Measurements from ENCODE around the gene HLA-C. TPM values are rescaled to one million over a fixed set of nuclear protein-coding genes. Genes with fewer than 3 reads are reported as not detected.
A peak's percentile ranks its signal among the peaks of the same experiment; 100 is the strongest.
"Not testable (repeated sequence)": the region's sequence is repeated elsewhere in the genome, so short reads cannot be mapped to it uniquely, and the experiment has no call there.

HLA-C gene
- total RNA-seq, 1 donor from 2014 or later: 237 TPM

DNA sequence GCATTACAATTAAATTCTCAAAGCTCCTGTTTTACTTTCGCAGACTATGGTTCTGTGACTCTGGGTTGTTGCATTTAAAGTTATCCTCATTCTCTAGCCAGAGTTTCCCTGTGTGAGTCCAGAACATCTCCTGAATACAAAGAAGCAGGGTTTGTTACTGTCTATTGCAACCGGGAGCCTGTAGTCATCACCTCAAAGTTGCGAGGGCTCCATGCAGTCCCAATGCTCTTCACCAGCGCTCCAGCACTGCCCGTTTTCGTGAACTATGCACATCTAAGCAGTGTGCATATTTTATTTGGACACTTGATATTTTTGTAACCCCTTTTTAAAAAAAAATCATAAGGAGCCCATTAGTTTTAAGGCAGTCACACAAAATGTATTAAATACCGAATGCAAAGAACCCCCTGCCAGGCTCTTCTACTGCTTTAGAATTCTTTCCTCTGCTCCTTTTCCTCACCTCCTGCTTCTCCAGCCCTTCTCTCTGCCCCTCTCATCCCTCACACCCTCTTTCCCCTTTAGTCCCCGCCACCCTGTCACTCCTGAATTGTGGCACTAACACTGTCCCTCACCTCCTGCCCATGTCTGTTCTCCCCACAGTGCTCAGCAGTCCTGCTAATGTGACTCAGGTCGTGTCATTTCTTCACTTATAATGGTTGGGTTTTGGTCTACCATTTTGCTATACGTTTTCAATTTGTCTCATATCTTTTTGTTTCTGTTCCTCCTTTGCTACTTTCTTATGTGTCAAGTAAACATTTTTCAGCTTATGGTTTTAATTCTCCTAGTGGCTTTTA is 1.1 kb upstream of the HLA-C start:
- intact Hi-C loops (cut with DNase I): loop anchor here (5.0 kb wide), 1 partner anchor 84 kb away; the partner anchor contains the start of gene HLA-B
- DNase-seq (ENCODE audit: low spot score): no peak

GRCh38 chr6:31272436-31272835 is 544 bp upstream of the HLA-C start:
- intact Hi-C loops (cut with DNase I): loop anchor here (5.0 kb wide), 1 partner anchor 85 kb away; the partner anchor contains the start of gene HLA-B
- DNase-seq (ENCODE audit: low spot score): no peak

DNA sequence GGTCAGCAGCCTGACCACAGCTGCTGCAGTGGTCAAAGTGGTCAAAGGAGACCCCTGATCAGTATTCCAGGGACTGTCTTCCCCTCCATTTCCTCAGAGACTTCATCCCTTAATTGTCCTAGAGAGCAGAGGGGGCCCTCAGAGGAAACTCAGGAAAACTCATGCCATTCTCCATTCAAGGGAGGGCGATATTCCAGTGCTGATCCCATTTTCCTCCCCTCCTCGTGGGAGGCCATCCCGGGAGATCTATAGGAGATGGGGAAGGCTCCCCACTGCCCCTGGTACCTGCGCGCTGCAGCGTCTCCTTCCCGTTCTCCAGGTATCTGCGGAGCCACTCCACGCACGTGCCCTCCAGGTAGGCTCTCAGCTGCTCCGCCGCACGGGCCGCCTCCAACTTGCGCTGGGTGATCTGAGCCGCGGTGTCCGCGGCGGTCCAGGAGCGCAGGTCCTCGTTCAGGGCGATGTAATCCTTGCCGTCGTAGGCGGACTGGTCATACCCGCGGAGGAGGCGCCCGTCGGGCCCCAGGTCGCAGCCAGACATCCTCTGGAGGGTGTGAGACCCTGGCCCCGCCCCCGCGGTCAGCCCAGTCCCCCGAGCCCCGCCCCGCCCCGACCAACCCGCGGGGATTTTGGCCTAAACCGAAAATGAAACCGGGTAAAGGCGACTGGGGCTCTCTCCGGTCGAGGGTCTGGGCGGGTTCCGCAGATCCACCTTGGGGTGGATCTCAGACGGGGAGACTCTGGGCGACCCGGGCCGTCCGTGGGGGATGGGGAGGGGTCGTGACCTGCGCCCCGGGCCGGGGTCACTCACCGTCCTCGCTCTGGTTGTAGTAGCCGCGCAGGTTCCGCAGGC is 878 bp downstream of the HLA-C start:
- DNase-seq (ENCODE audit: low spot score): peak; percentile 88
- intact Hi-C loops (cut with DNase I): loop anchor here (2.0 to 5.0 kb wide), 2 partner anchors 72 to 86 kb away; partner anchors contain the start of gene HLA-B

GRCh38 chr6:31268836-31269235 is 3.1 kb downstream of the HLA-C start:
- intact Hi-C loops (cut with DNase I): no loop called here
- DNase-seq (ENCODE audit: low spot score): no peak

DNA sequence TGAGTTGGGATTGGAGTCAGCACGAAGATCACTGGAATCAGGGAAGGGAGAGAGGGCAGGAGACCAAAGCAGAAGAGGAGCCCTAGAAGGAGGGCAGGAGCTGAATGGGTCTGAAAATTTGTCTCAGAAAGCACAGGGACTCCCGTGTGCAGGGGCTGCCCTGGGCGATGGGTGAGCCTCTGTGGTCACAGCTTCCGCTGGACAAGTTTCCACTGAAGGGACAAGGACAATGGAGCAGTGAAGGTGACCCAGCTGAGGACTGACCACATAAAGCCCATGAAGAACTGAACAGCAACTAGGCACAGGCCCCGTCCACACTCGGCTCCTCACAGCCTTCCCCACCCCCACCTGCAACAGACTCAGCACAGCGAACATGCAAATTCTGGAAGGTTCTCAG is 3.5 kb downstream of the HLA-C start:
- no peak for DNase-seq (ENCODE audit: low spot score)
- intact Hi-C loops (cut with DNase I): no loop called here

GRCh38 chr6:31267651-31268368 is 4.1 kb downstream of the HLA-C start:
- intact Hi-C loops (cut with DNase I): no loop called here
- DNase-seq (ENCODE audit: low spot score): no peak

- no peak for DNase-seq (ENCODE audit: low spot score)
- intact Hi-C loops (cut with DNase I): no loop called here
These were observed 5.1 kb downstream of the HLA-C start for GRCh38 chr6:31266567-31267360.

- no peak for DNase-seq (ENCODE audit: low spot score)
- intact Hi-C loops (cut with DNase I): no loop called here
These were observed 6.0 kb downstream of the HLA-C start for GRCh38 chr6:31265926-31266325.

DNA sequence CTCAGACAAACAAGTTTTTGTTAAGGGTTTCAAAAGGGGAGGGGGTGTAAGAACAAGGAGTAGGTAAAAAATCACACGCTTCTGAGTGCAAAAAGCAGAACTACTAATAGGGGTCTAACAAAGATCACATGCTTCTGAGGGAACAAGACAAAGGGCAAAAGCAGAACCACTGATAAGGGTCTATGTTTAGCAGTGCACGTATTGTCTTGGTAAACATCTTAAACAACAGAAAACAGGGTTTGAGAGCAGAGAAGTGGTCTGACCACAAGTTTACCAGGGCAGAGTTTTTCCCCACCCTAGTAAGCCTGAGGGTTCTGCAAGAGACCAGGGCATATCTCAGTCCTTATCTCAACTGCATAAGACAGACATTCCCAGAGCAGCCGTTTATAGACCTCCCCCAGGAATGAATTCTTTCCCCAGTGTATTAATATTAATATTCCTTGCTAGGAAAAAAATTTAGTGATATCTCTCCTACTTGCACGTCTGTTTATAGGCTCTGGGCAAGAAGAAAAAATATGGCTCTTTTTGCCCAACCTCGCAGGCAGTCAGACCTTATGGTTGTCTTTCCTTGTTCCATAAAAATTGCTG is 8.5 kb downstream of the HLA-C start:
- DNase-seq (ENCODE audit: low spot score); intact Hi-C loops (cut with DNase I): not testable (repeated sequence)

- intact Hi-C loops (cut with DNase I); DNase-seq (ENCODE audit: low spot score): not testable (repeated sequence)
These were observed 11.9 kb downstream of the HLA-C start for GRCh38 chr6:31259995-31260394.

- DNase-seq (ENCODE audit: low spot score): no peak
- intact Hi-C loops (cut with DNase I): no loop called here
These were observed 19.3 kb downstream of the HLA-C start for GRCh38 chr6:31252625-31253024.

DNA sequence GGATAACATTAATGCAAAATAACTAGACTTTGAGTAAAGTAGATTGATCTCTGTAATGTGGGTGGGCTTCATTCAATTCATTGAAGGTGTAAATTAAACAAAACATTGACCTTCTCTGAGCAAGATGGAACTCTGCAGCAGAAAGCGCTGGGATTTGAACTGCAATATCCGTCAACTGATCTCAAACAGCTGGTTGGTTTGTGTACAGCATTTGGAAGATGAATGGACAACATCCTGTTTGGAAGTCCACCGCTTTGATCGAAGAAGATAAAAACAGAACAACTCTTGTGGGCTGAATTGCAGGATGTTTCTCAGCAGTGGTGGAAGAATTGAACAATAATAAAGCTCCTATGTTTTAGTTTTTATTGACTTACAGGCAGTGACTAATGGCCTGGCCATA is 20.6 kb downstream of the HLA-C start:
- intact Hi-C loops (cut with DNase I): no loop called here
- DNase-seq (ENCODE audit: low spot score): no peak

DNA sequence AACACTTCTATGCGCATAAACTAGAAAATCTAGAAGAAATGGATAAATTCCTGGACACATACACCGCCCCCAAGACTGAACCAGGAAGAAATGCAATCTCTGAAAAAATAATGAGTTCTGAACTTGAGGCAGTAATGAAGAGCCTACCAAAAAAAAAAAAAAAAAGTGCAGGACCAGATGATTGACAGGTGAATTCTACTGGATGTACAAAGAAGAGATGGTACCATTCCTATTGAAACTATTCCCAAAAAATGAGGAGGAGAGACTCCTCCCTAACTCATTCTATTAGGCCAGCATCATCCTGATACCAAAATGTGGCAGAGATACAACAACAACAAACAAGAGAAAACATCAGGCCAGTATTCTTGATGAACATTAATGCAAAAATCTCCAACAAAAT is 22.7 kb downstream of the HLA-C start:
- DNase-seq (ENCODE audit: low spot score): no peak
- intact Hi-C loops (cut with DNase I): no loop called here

DNA sequence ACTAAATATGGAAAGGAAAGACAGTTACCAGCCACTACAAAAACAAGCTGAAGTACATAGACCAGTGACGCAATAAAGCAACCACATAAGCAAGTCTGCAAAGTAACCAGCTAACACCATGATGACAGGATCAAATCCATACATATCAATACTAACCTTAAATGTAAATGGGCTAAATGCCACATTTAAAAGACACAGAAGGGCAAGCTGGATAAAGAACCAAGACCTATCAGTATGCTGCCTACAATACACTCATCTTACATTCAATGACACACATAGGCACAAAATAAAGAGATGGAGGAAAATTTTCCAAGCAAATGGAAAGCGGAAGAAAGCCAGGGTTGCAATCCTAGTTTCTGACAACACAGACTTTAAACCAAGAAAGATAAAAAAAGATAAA is 24.1 kb downstream of the HLA-C start:
- no peak for DNase-seq (ENCODE audit: low spot score)
- intact Hi-C loops (cut with DNase I): no loop called here

DNA sequence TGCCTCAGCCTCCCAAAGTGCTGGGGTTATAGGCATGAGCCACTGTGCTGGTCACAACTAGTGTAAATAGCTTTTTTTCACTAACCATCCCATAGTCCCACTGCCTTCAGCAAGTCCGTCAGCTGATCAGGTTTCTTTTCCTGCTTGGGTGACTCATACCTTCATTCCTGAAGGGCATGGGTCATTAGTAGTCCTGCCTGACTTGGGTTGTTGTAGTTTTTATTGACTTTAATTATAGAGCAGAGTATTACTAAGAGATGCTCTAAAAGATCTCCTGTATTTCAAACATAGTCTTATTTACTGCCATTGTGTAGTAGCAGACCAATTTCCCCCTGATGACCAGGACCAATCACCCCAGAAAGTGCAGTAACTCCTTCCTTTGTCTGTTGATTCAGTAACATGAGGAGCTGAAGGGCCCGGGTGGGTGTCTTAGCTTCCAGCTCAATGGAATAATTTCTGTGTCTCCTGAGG is 25.8 kb downstream of the HLA-C start:
- intact Hi-C loops (cut with DNase I): no loop called here

GRCh38 chr6:31243508-31243907 is 28.4 kb downstream of the HLA-C start:
- no peak for DNase-seq (ENCODE audit: low spot score)
- intact Hi-C loops (cut with DNase I): no loop called here

More for the DNA sequence above, 25.8 kb downstream of the HLA-C start:
- DNase-seq (ENCODE audit: low spot score): no peak

- intact Hi-C loops (cut with DNase I): no loop called here
- no peak for DNase-seq (ENCODE audit: low spot score)
These were observed 32.0 kb downstream of the HLA-C start for GRCh38 chr6:31239854-31240253.

- DNase-seq (ENCODE audit: low spot score); intact Hi-C loops (cut with DNase I): not testable (repeated sequence)
These were observed 37.8 kb downstream of the HLA-C start for GRCh38 chr6:31234101-31234500.

DNA sequence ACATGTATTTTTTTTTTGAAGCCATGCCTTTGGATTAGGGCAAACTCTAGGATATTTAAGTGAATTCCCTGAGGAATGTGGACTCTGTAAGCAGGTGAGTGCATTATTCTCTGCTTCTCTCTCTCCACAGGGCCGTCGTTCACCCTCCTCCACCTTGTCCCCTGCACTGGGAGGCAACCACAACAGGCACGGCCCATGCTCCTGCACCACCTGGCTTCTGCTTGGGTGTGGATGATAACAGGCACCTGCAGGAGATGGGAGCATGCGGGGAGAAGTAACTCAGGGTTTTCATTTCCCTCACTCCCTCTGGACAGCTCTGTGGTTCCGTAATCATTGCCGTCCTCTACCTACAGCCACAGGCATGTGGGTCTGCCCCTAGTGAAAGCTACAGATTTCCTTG is 43.4 kb downstream of the HLA-C start:
- intact Hi-C loops (cut with DNase I): no loop called here
- no peak for DNase-seq (ENCODE audit: low spot score)
